D721Med (cell line): ENCODE data around the gene CCNJ.

Source experiments
- DNase-seq: peaks from one replicate; pipeline ENCODE4 v3.0.0; 2011; ENCODE audit warnings: low spot score; ENCODE audit not compliant: insufficient read length
- FAIRE-seq: peaks from 2 replicates; lab custom pipeline; 2011; peaks lifted over from hg19 to GRCh38; lab: Jason Lieb, UNC
- TF ChIP-seq, protein P1 (sequence below): IDR thresholded peaks from 2 replicates; pipeline ENCODE4 v1.5.1; 2012; ENCODE audit warnings: mild to moderate bottlenecking, control low read depth; ENCODE audit not compliant: insufficient read depth; ENCODE audit errors: missing control alignments

CCNJ gene

DNA sequence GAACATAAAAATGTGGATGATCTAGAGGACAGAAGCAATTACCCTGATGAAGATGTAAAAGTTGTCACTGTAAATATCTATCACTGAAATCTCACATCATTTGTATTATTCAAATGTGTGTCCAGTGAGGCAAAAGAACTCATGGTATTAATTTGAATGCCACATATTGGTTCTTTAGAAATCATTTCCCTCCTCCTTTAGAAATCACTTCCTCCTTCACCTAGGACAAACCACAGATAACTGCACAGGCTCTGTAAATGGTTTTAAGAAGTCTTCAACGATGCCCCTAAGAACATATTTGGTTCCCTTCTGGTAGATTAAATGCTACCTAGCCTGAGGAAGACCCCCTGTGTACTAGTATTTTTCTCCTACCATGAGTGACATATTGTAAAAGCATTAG is 53.6 kb downstream of the CCNJ start:
- no peak for DNase-seq
- FAIRE-seq, result no peak
- TF ChIP-seq, protein P1, sequence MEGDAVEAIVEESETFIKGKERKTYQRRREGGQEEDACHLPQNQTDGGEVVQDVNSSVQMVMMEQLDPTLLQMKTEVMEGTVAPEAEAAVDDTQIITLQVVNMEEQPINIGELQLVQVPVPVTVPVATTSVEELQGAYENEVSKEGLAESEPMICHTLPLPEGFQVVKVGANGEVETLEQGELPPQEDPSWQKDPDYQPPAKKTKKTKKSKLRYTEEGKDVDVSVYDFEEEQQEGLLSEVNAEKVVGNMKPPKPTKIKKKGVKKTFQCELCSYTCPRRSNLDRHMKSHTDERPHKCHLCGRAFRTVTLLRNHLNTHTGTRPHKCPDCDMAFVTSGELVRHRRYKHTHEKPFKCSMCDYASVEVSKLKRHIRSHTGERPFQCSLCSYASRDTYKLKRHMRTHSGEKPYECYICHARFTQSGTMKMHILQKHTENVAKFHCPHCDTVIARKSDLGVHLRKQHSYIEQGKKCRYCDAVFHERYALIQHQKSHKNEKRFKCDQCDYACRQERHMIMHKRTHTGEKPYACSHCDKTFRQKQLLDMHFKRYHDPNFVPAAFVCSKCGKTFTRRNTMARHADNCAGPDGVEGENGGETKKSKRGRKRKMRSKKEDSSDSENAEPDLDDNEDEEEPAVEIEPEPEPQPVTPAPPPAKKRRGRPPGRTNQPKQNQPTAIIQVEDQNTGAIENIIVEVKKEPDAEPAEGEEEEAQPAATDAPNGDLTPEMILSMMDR, result no peak

DNA sequence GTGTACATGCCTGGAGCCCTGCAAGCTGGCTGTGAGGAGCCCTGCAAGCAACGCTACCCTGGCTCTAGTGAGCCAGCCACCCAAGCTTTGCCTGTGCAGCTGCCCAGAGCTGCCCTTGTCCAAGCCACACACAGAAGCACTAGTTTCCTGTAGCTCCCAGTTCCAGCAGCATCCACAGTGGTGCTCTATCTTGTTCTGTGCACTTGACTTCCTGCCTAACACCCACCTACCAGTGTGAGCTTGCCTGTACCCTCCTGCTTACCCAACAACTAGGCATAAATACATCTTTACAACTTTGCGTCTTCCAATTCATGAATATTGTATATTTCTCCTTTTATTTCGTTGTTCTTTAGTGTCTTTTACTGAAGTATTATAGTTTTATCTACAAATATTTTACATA is 54.5 kb downstream of the CCNJ start:
- FAIRE-seq, result no peak

DNA sequence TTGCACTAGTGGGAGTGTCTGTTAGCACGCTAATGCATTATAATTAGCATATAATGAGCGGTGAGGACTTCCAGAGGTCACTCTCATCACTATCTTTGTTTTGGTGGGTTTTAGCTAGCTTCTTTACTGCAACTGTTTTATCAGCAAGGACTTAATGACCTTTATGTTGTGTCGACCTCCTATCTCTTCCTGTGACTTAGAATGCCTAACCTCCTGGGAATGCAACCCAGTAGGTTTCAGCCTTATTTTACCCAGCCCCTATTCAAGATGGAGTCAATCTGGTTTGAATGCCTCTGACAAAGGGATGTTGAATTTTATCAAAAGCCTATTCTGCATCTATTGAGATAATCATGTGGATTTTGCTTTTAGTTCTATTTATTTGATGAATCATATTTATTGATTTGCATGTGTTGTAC is 64.2 kb downstream of the CCNJ start:
- no peak for FAIRE-seq
- TF ChIP-seq, protein P1, result no peak
- no peak for DNase-seq

More for the DNA sequence above, 54.5 kb downstream of the CCNJ start:
- DNase-seq, result no peak
- TF ChIP-seq, protein P1, result no peak
